Measurements from ENCODE around the gene LRP1. TPM values are rescaled to one million over a fixed set of nuclear protein-coding genes. Genes with fewer than 3 reads are reported as not detected.

The LRP1 gene
- total and polyA plus RNA-seq, 2 of the 13 experiments (the other 11 are each of a cell fraction or from before 2014, with no cell fraction given), result 14.7 to 30.8 TPM

DNA sequence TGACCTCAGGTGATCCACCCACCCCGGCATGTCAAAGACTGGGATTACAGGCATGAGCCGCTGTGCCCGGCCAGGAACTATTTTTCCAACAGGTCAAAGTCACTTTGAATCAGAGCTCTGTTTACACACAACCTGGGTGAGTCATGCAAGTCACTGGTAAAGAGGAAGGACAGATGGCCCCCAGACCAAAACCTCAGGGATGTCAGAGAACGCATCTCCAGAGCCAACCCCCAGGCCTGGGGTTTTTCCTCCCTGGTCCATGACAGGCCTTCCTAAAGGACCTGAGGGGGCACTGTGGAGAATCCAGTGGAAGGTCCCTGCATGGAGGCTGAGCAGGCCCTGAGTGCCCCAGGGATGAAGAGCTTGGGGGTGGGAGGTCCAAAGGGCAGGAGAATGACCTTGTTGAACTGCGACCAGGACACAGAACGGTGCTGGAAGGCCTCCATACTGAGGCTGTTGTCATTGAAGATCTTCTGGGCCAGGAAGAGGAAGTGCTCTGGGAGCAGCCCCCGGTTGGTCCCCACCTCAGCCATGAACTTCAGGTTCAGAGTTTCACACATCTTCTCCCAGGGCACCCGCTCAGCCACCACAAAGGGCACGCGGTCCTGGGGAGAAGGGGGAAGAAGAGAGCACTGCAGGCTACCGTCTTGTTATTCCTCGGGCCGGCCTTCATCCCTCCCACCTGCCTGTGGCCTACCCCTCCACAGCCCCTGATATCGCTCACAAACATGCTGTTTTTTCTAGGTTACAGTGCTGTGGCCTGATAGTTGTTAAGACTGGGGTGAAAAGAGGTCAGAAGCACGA lies 26.2 kb upstream of the LRP1 start (continued):
- TF ChIP-seq JARID2 (CRISPR knock-in tag; IDR thresholded peaks at IDR 0.05; ENCODE audit: insufficient replicate concordance) (no peak), ZFP82 (CRISPR knock-in tag; IDR thresholded peaks at IDR 0.05; ENCODE audit: borderline replicate concordance) (no peak), MTF1 (CRISPR knock-in tag; IDR thresholded peaks at IDR 0.05) (no peak), FOXO1 (CRISPR knock-in tag; IDR thresholded peaks at IDR 0.05) (peak; percentile 33; the same call in 1 of the 2 replicates), KLF11 (CRISPR knock-in tag; IDR thresholded peaks at IDR 0.05) (peak; percentile 31; the same call in 1 of the 2 replicates), ZNF121 (CRISPR knock-in tag; IDR thresholded peaks at IDR 0.05) (no peak), SOX5 (CRISPR knock-in tag; IDR thresholded peaks at IDR 0.05; ENCODE audit: borderline replicate concordance) (peak; percentile 63; the same call in 1 of the 2 replicates), CBX5 (CRISPR knock-in tag; IDR thresholded peaks at IDR 0.05; ENCODE audit: borderline replicate concordance) (peak; percentile 40; the same call in 1 of the 2 replicates), SOX13 (IDR thresholded peaks at IDR 0.05) (no peak), SOX13 (CRISPR knock-in tag; conservative IDR thresholded peaks at IDR 0.05 in 1 of 2, IDR thresholded peaks at IDR 0.05 in 1 of 2) (peak in 1 of 2 experiments; percentile 63; a peak in 2 of 4 replicates), FOXA1 (IDR thresholded peaks at IDR 0.05) (peak; percentile 65), FOXA1 (CRISPR knock-in tag; IDR thresholded peaks at IDR 0.05) (peak; percentile 89), FOSL1 (CRISPR knock-in tag; IDR thresholded peaks at IDR 0.05; ENCODE audit: borderline replicate concordance) (peak; percentile 96), ZNF12 (CRISPR knock-in tag; IDR thresholded peaks at IDR 0.05) (no peak; the same call in 1 of the 2 replicates), KDM4B (CRISPR knock-in tag; IDR thresholded peaks at IDR 0.05) (0 out of 2 replicates have a peak, but pooled peaks have one; percentile 19), NCOA5 (CRISPR knock-in tag; IDR thresholded peaks at IDR 0.05) (no peak)
- TF ChIP-seq, protein P1, sequence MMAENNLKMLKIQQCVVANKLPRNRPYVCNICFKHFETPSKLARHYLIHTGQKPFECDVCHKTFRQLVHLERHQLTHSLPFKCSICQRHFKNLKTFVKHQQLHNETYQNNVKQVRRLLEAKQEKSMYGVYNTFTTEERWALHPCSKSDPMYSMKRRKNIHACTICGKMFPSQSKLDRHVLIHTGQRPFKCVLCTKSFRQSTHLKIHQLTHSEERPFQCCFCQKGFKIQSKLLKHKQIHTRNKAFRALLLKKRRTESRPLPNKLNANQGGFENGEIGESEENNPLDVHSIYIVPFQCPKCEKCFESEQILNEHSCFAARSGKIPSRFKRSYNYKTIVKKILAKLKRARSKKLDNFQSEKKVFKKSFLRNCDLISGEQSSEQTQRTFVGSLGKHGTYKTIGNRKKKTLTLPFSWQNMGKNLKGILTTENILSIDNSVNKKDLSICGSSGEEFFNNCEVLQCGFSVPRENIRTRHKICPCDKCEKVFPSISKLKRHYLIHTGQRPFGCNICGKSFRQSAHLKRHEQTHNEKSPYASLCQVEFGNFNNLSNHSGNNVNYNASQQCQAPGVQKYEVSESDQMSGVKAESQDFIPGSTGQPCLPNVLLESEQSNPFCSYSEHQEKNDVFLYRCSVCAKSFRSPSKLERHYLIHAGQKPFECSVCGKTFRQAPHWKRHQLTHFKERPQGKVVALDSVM (CRISPR knock-in tag; IDR thresholded peaks at IDR 0.05), result peak; percentile 86; the same call in 1 of the 2 replicates
- TF ChIP-seq, protein P2, sequence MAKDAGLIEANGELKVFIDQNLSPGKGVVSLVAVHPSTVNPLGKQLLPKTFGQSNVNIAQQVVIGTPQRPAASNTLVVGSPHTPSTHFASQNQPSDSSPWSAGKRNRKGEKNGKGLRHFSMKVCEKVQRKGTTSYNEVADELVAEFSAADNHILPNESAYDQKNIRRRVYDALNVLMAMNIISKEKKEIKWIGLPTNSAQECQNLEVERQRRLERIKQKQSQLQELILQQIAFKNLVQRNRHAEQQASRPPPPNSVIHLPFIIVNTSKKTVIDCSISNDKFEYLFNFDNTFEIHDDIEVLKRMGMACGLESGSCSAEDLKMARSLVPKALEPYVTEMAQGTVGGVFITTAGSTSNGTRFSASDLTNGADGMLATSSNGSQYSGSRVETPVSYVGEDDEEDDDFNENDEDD (CRISPR knock-in tag; IDR thresholded peaks at IDR 0.05; ENCODE audit: borderline replicate concordance), result peak; percentile 17; the same call in 1 of the 2 replicates
- TF ChIP-seq, protein P3, sequence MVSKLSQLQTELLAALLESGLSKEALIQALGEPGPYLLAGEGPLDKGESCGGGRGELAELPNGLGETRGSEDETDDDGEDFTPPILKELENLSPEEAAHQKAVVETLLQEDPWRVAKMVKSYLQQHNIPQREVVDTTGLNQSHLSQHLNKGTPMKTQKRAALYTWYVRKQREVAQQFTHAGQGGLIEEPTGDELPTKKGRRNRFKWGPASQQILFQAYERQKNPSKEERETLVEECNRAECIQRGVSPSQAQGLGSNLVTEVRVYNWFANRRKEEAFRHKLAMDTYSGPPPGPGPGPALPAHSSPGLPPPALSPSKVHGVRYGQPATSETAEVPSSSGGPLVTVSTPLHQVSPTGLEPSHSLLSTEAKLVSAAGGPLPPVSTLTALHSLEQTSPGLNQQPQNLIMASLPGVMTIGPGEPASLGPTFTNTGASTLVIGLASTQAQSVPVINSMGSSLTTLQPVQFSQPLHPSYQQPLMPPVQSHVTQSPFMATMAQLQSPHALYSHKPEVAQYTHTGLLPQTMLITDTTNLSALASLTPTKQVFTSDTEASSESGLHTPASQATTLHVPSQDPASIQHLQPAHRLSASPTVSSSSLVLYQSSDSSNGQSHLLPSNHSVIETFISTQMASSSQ (IDR thresholded peaks at IDR 0.05; ENCODE audit: low read depth), result no peak
- TF ChIP-seq, protein P3 (CRISPR knock-in tag; IDR thresholded peaks at IDR 0.05; ENCODE audit: borderline replicate concordance), result peak; percentile 48; the same call in 1 of the 2 replicates
- TF ChIP-seq, protein P4, sequence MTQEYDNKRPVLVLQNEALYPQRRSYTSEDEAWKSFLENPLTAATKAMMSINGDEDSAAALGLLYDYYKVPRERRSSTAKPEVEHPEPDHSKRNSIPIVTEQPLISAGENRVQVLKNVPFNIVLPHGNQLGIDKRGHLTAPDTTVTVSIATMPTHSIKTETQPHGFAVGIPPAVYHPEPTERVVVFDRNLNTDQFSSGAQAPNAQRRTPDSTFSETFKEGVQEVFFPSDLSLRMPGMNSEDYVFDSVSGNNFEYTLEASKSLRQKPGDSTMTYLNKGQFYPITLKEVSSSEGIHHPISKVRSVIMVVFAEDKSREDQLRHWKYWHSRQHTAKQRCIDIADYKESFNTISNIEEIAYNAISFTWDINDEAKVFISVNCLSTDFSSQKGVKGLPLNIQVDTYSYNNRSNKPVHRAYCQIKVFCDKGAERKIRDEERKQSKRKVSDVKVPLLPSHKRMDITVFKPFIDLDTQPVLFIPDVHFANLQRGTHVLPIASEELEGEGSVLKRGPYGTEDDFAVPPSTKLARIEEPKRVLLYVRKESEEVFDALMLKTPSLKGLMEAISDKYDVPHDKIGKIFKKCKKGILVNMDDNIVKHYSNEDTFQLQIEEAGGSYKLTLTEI (CRISPR knock-in tag; conservative IDR thresholded peaks at IDR 0.05), result no peak

All from HepG2 (cell line).